SH-SY5Y (cell line): ENCODE data around the gene TF.

Experiments
- GATA2 ChIP-seq: IDR thresholded peaks from 2 replicates; pipeline ENCODE4 v1.6.1; 2011; ENCODE audit warnings: mild to moderate bottlenecking, low read depth, low read length
- GATA3 ChIP-seq: IDR thresholded peaks from 2 replicates; pipeline ENCODE4 v1.6.1; 2011; ENCODE audit warnings: low read depth, mild to moderate bottlenecking, low read length, moderate library complexity

GRCh38 chr3:133833267-133833666 lies 87.1 kb downstream of the TF start:
- no peak for TF ChIP-seq GATA2
- TF ChIP-seq GATA3: no peak
